SU-DHL-6 (cell line): ENCODE measurements around the gene RUBCN.
"Not testable (repeated sequence)": the region's sequence is repeated elsewhere in the genome, so short reads cannot be mapped to it uniquely, and the experiment has no call there.

Experiments
- H2AFZ ChIP-seq: fragments of 200-600 bp; sonication (generic); 2 replicates; pipeline ENCODE4 v1.6.1; 2014; ENCODE audit warnings: low read depth, mild to moderate bottlenecking, moderate library complexity, mixed read lengths, antibody characterized with exemption, low read length; ENCODE audit not compliant: severe bottlenecking
- H3F3A ChIP-seq: fragments of 200-600 bp; shearing (Covaris generic); 2 replicates; pipeline ENCODE4 v1.6.0; 2016; ENCODE audit warnings: antibody characterized with exemption, mild to moderate bottlenecking; ENCODE audit not compliant: insufficient read depth
- H3K27ac ChIP-seq: fragments of 200-600 bp; sonication (generic); 2 replicates; pipeline ENCODE4 v1.5.1; 2016; ENCODE audit warnings: low read depth, mild to moderate bottlenecking, low read length, moderate library complexity, mixed read lengths
- H3K27me3 ChIP-seq: fragments of 200-600 bp; sonication (generic), shearing (Covaris generic); 2 replicates; pipeline ENCODE4 v1.6.0; 2014; ENCODE audit warnings: mild to moderate bottlenecking, low read length
- H3K36me3 ChIP-seq: fragments of 200-600 bp; sonication (generic); 2 replicates; pipeline ENCODE4 v1.6.1; 2014; ENCODE audit warnings: mild to moderate bottlenecking, low read length, mixed read lengths
- H3K4me2 ChIP-seq: fragments of 300-600, 200-600 bp; shearing (Covaris generic), sonication (generic); 2 replicates; pipeline ENCODE4 v1.6.0; 2014; ENCODE audit warnings: low read length, low read depth, mild to moderate bottlenecking; ENCODE audit not compliant: poor library complexity, severe bottlenecking
- H3K4me3 ChIP-seq: fragments of 200-600 bp; sonication (generic); 2 replicates; pipeline ENCODE4 v1.5.1; 2014; ENCODE audit warnings: antibody characterized with exemption, low read length, mild to moderate bottlenecking, mixed read lengths; ENCODE audit not compliant: insufficient read depth, poor library complexity, severe bottlenecking
- H3K79me2 ChIP-seq: fragments of 200-600 bp; sonication (generic); 2 replicates; pipeline ENCODE4 v1.6.1; 2014; ENCODE audit warnings: mild to moderate bottlenecking, low read length, moderate library complexity; ENCODE audit not compliant: insufficient read depth
- H3K9ac ChIP-seq: fragments of 200-600 bp; sonication (generic); 2 replicates; pipeline ENCODE4 v1.7.0; 2014; ENCODE audit warnings: mild to moderate bottlenecking, low read length
- H3K9me2 ChIP-seq: fragments of 200-600 bp; sonication (generic); replicated peaks from 2 replicates; pipeline ENCODE4 v1.6.1; 2014; ENCODE audit warnings: low read length; ENCODE audit not compliant: insufficient read depth
- H3K9me3 ChIP-seq: fragments of 200-600 bp; sonication (generic); 2 replicates; pipeline ENCODE4 v1.6.1; 2014; ENCODE audit warnings: low read length, mixed read lengths; ENCODE audit not compliant: insufficient read depth
- H4K20me1 ChIP-seq: fragments of 200-600 bp; sonication (generic); 2 replicates; pipeline ENCODE4 v1.6.1; 2014; ENCODE audit warnings: low read depth, mild to moderate bottlenecking, antibody characterized with exemption, low read length, moderate library complexity, mixed read lengths
- CTCF ChIP-seq: fragments of 200-600 bp; sonication (generic); IDR thresholded peaks from one replicate; pipeline ENCODE4 v1.5.1; 2017; ENCODE audit warnings: antibody characterized with exemption, mild to moderate bottlenecking, low read length, moderate library complexity; ENCODE audit not compliant: insufficient read depth, poor library complexity, severe bottlenecking
- EZH2phosphoT487 ChIP-seq: fragments of 200-600 bp; sonication (generic), shearing (Covaris generic); conservative IDR thresholded peaks from 2 replicates; pipeline ENCODE4 v1.6.1; 2018; ENCODE audit warnings: mild to moderate bottlenecking, antibody characterized with exemption, low read length, moderate library complexity, mixed read lengths

RUBCN gene

GRCh38 chr3:197711973-197712707, 24.6 kb downstream of the RUBCN start:
- Histone ChIP-seq H2AFZ (no peak overlapping the region), H3K79me2 (peaks cover 35% of the 10 kb centered on the region), H3K27me3 (no peaks in the 10 kb centered on the region), H3K9me3 (no peaks in the 10 kb centered on the region), H3K4me2 (peak overlapping the region; percentile 69), H3K9me2 (no peaks in the 10 kb centered on the region), H3K9ac (peak overlapping the region; percentile 21), H3K36me3 (0 out of 2 replicates have a peak, but pooled peaks cover 4% of the 10 kb centered on the region), H4K20me1 (no peaks in the 10 kb centered on the region), H3K4me3 (peak overlapping the region; percentile 35), H3F3A (peaks cover 19% of the 10 kb centered on the region; the same call in 1 of the 2 replicates), H3K27ac (peak overlapping the region; percentile 72)
- no peak for TF ChIP-seq EZH2phosphoT487
- no peak for TF ChIP-seq CTCF

DNA sequence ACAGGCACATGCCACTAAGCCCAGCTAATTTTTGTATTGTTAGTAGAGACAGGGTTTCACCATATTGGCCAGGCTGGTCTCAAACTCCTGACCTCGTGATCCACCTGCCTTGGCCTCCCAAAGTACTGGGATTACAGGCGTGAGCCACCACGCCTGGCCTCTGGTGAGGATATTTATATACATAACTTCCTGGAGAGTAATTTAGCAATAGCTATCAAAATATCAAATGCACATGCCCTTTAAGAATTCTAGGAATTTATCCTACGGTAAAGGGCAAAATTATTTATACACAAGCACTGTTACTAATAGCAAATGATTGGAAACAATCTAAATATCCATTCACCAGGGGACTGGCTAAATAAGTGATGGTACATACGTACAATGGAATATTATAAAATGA, 25.7 kb downstream of the RUBCN start:
- Histone ChIP-seq H3K79me2 (peaks cover 35% of the 10 kb centered on the region), H3K27ac (0 out of 2 replicates have a peak overlapping the region, but pooled peaks have one; percentile 72), H3F3A (peaks cover 19% of the 10 kb centered on the region; the same call in 1 of the 2 replicates)
- not testable (repeated sequence) for H3K27me3 ChIP-seq, H3K4me2 ChIP-seq, H3K36me3 ChIP-seq, H3K4me3 ChIP-seq, H3K9me2 ChIP-seq, H3K9me3 ChIP-seq, H4K20me1 ChIP-seq, H2AFZ ChIP-seq, H3K9ac ChIP-seq

- Histone ChIP-seq H4K20me1 (no peaks in the 10 kb centered on the region), H3K4me3 (no peak overlapping the region), H3K9me2 (no peaks in the 10 kb centered on the region), H3K27ac (peak overlapping the region; percentile 46; the same call in 1 of the 2 replicates), H3K27me3 (no peaks in the 10 kb centered on the region), H3K9me3 (no peaks in the 10 kb centered on the region), H3K4me2 (no peak overlapping the region), H3K9ac (no peak overlapping the region), H3K36me3 (0 out of 2 replicates have a peak, but pooled peaks cover 4% of the 10 kb centered on the region), H3K79me2 (peaks cover 39% of the 10 kb centered on the region), H2AFZ (no peak overlapping the region), H3F3A (peaks cover 19% of the 10 kb centered on the region; the same call in 1 of the 2 replicates)
- TF ChIP-seq EZH2phosphoT487 = no peak
- TF ChIP-seq CTCF = no peak
Observed at GRCh38 chr3:197709135-197709534, 27.6 kb downstream of the RUBCN start.

- Histone ChIP-seq H3K9me3 (no peaks in the 10 kb centered on the region), H4K20me1 (no peaks in the 10 kb centered on the region), H3F3A (peaks cover 13% of the 10 kb centered on the region; the same call in 1 of the 2 replicates), H3K79me2 (peaks cover 33% of the 10 kb centered on the region), H3K9ac (no peak overlapping the region), H3K27ac (no peak overlapping the region), H2AFZ (no peak overlapping the region), H3K27me3 (no peaks in the 10 kb centered on the region), H3K4me3 (no peak overlapping the region), H3K36me3 (0 out of 2 replicates have a peak, but pooled peaks cover 4% of the 10 kb centered on the region), H3K4me2 (no peak overlapping the region), H3K9me2 (no peaks in the 10 kb centered on the region)
- no peak for TF ChIP-seq EZH2phosphoT487
Observed at GRCh38 chr3:197706658-197707057, 30.0 kb downstream of the RUBCN start.
